GM19238 (cell line): Measurements from ENCODE around the gene TRIO.

Experiments
- DNase-seq: peaks from one replicate; pipeline ENCODE4 v3.0.0; 2011; ENCODE audit warnings: low spot score; ENCODE audit not compliant: insufficient read length

Gene TRIO

GRCh38 chr5:14208071-14209021 is 65.2 kb downstream of the TRIO start:
- DNase-seq, result no peak

GRCh38 chr5:14209222-14209822 is 66.2 kb downstream of the TRIO start:
- no peak for DNase-seq

GRCh38 chr5:14209836-14210235 is 66.7 kb downstream of the TRIO start:
- DNase-seq, result no peak

GRCh38 chr5:14210729-14211128 is 67.6 kb downstream of the TRIO start:
- DNase-seq, result no peak

- DNase-seq, result no peak
Measured at GRCh38 chr5:14211818-14212803, 69.0 kb downstream of the TRIO start.

- DNase-seq, result no peak
Measured at GRCh38 chr5:14212838-14213237, 69.7 kb downstream of the TRIO start.

- DNase-seq, result no peak
Measured at GRCh38 chr5:14213253-14213652, 70.1 kb downstream of the TRIO start.

- no peak for DNase-seq
Measured at GRCh38 chr5:14213813-14214585, 70.9 kb downstream of the TRIO start.

GRCh38 chr5:14215901-14216300 is 72.8 kb downstream of the TRIO start:
- no peak for DNase-seq

GRCh38 chr5:14216372-14216771 is 73.2 kb downstream of the TRIO start:
- no peak for DNase-seq

GRCh38 chr5:14216902-14217301 is 73.8 kb downstream of the TRIO start:
- no peak for DNase-seq

GRCh38 chr5:14217587-14217986 is 74.4 kb downstream of the TRIO start:
- DNase-seq, result no peak

- no peak for DNase-seq
Measured at GRCh38 chr5:14218011-14218410, 74.9 kb downstream of the TRIO start.

GRCh38 chr5:14218480-14218879 is 75.3 kb downstream of the TRIO start:
- no peak for DNase-seq

GRCh38 chr5:14218897-14219573 is 75.9 kb downstream of the TRIO start:
- no peak for DNase-seq

- no peak for DNase-seq
Measured at GRCh38 chr5:14219800-14220512, 76.8 kb downstream of the TRIO start.

- DNase-seq, result no peak
Measured at GRCh38 chr5:14220642-14221041, 77.5 kb downstream of the TRIO start.

GRCh38 chr5:14221732-14222131 is 78.6 kb downstream of the TRIO start:
- DNase-seq, result no peak

GRCh38 chr5:14222206-14222605 is 79.1 kb downstream of the TRIO start:
- no peak for DNase-seq

GRCh38 chr5:14223372-14223771 is 80.2 kb downstream of the TRIO start:
- DNase-seq, result no peak
